HCT116 (cell line): ENCODE data around the gene CLEC20A. TPM values are rescaled to one million over a fixed set of nuclear protein-coding genes. Genes with fewer than 3 reads are reported as not detected.

Source experiments
- ATAC-seq: fragments of 200-7000 bp; cut with Tn5 transposase; 2 replicates; pipeline ENCODE4 v1.9.1; 2020; ENCODE audit warnings: mild to moderate bottlenecking, moderate library complexity
- BruUV-seq: library from RNA; stranded (reverse); fragments of 400-500 nt; replicated peaks from 2 replicates; lab custom pipeline; 2021; lab: Mats Ljungman, UMichigan
- CTCF ChIA-PET: fragments of 300-600 bp; sonication (Branson Sonifier 250); formaldehyde crosslinking; loops from one replicate; lab custom pipeline; 2021; ENCODE audit warnings: antibody characterized with exemption; lab: Charles Lee
- POLR2A ChIA-PET: fragments of 300-600, 350-600 bp; sonication (Branson Sonifier 250); formaldehyde crosslinking; loops from one replicate; lab custom pipeline; 2021; ENCODE audit warnings: antibody characterized with exemption; lab: Charles Lee
- RAD21 ChIA-PET, 2 experiments: fragments of 300-600 bp; sonication (Branson Sonifier 250); formaldehyde crosslinking; loops; one replicate each; lab custom pipeline; 2023; ENCODE audit warnings: low total read pairs in 2 of 2; ENCODE audit not compliant: uncharacterized antibody in 2 of 2, unreplicated experiment in 2 of 2, low non-redundant PET in 1 of 2; lab: Charles Lee
- DNase-seq: peaks from one replicate; pipeline ENCODE4 v3.0.0-alpha.2; 2010; ENCODE audit warnings: low read depth, low spot score
- H2AFZ ChIP-seq: fragments of 200-600 bp; shearing (Covaris generic), sonication (generic); 2 replicates; pipeline ENCODE4 v1.6.1; 2017; ENCODE audit warnings: low read depth, mixed run types, mixed read lengths, antibody characterized with exemption, low read length; ENCODE audit not compliant: poor library complexity, severe bottlenecking
- H3K27ac ChIP-seq: 2 replicates; pipeline ENCODE4 v1.5.1; 2012; ENCODE audit warnings: low read depth, low read length
- H3K27me3 ChIP-seq: fragments of 200-600 bp; sonication (generic); 2 replicates; pipeline ENCODE4 v1.6.1; 2016; ENCODE audit warnings: mixed run types, low read length, mixed read lengths; ENCODE audit not compliant: insufficient read depth
- H3K36me3 ChIP-seq, 2 experiments: fragments of 200-500 bp in 1 of 2; fragments of 200-600 bp in 1 of 2; sonication (Bioruptor generic) in 1 of 2; sonication (generic) in 1 of 2; 2 replicates each; pipeline versions ENCODE4 v1.5.1 to v1.6.1; 2014 to 2016; ENCODE audit warnings: low read length in 2 of 2, inconsistent platforms in 1 of 2, mixed read lengths in 1 of 2, mixed run types in 1 of 2; ENCODE audit not compliant: insufficient read depth in 2 of 2, control insufficient read depth in 1 of 2
- H3K4me1 ChIP-seq, 2 experiments: fragments of 200-600 bp in 1 of 2; sonication (generic) in 1 of 2; 2 replicates each; pipeline versions ENCODE4 v1.5.1 to v1.6.1; 2012 to 2017; ENCODE audit warnings: low read length in 2 of 2, inconsistent platforms in 1 of 2, mild to moderate bottlenecking in 1 of 2, mixed read lengths in 1 of 2, mixed run types in 1 of 2, moderate library complexity in 1 of 2; ENCODE audit not compliant: insufficient read depth in 2 of 2, control insufficient read depth in 1 of 2
- H3K4me2 ChIP-seq: fragments of 200-600 bp; sonication (generic); 2 replicates; pipeline ENCODE4 v1.6.1; 2017; ENCODE audit warnings: mixed run types, low read length, mixed read lengths
- H3K4me3 ChIP-seq, 2 experiments: fragments of 200-600 bp in 1 of 2; sonication (generic) in 1 of 2; replicated peaks in 1 of 2; 2 replicates each; pipeline ENCODE4 v1.5.1; 2011 to 2016; ENCODE audit warnings: low read length in 2 of 2, control low read depth in 1 of 2, low read depth in 1 of 2, mild to moderate bottlenecking in 1 of 2, mixed read lengths in 1 of 2, mixed run types in 1 of 2
- H3K79me2 ChIP-seq: fragments of 200-600 bp; sonication (generic); 2 replicates; pipeline ENCODE4 v1.6.1; 2017; ENCODE audit warnings: mild to moderate bottlenecking, mixed run types, low read length, moderate library complexity, mixed read lengths; ENCODE audit not compliant: insufficient read depth
- H3K9ac ChIP-seq: fragments of 200-600 bp; sonication (generic); 2 replicates; pipeline ENCODE4 v1.6.1; 2016; ENCODE audit warnings: low read length, mixed read lengths
- H3K9me2 ChIP-seq: fragments of 200-600 bp; sonication (generic), shearing (Covaris generic); 2 replicates; pipeline ENCODE4 v1.6.1; 2017; ENCODE audit warnings: mixed run types, mild to moderate bottlenecking, moderate library complexity; ENCODE audit not compliant: insufficient read depth
- H3K9me3 ChIP-seq, 2 experiments: fragments of 200-500 bp in 1 of 2; fragments of 200-600 bp in 1 of 2; sonication (Bioruptor generic) in 1 of 2; sonication (generic) in 1 of 2; 2 replicates each; pipeline ENCODE4 v1.6.1; 2014 to 2017; ENCODE audit warnings: low read length in 2 of 2, mixed read lengths in 2 of 2, inconsistent platforms in 1 of 2, low read depth in 1 of 2, mild to moderate bottlenecking in 1 of 2, mixed run types in 1 of 2, moderate library complexity in 1 of 2; ENCODE audit not compliant: control insufficient read depth in 1 of 2, insufficient read depth in 1 of 2
- H4K20me1 ChIP-seq: fragments of 200-600 bp; sonication (generic), shearing (Covaris generic); 2 replicates; pipeline ENCODE4 v1.6.1; 2017; ENCODE audit warnings: mixed run types, mild to moderate bottlenecking, moderate library complexity; ENCODE audit not compliant: insufficient read depth
- ATF3 ChIP-seq: IDR thresholded peaks from 2 replicates; pipeline ENCODE4 v1.6.1; 2012
- CEBPB ChIP-seq: IDR thresholded peaks from 2 replicates; pipeline ENCODE4 v1.6.1; 2012; ENCODE audit warnings: low read depth
- CTCF ChIP-seq, 3 experiments: fragments of 200-600 bp in 1 of 3; sonication (generic) in 1 of 3; IDR thresholded peaks in 2 of 3; conservative IDR thresholded peaks in 1 of 3; 2 replicates each; pipeline ENCODE4 v1.5.1; 2012 to 2017; ENCODE audit warnings: low read depth in 2 of 3, low read length in 2 of 3, antibody characterized with exemption in 1 of 3, borderline replicate concordance in 1 of 3, control low read depth in 1 of 3, mild to moderate bottlenecking in 1 of 3, mixed read lengths in 1 of 3, mixed run types in 1 of 3, moderate library complexity in 1 of 3; ENCODE audit not compliant: insufficient read depth in 1 of 3
- EZH2 ChIP-seq: fragments of 200-600 bp; sonication (generic); IDR thresholded peaks from 2 replicates; pipeline ENCODE4 v1.6.1; 2017; ENCODE audit warnings: antibody characterized with exemption, mixed run types
- FOSL1 ChIP-seq: IDR thresholded peaks from 2 replicates; pipeline ENCODE4 v1.6.1; 2012; ENCODE audit warnings: low read depth
- JUND ChIP-seq: IDR thresholded peaks from 2 replicates; pipeline ENCODE4 v1.6.1; 2012
- MAX ChIP-seq: IDR thresholded peaks from 2 replicates; pipeline ENCODE4 v1.6.1; 2012
- POLR2A ChIP-seq: IDR thresholded peaks from 2 replicates; pipeline ENCODE4 v1.7.0; 2011; ENCODE audit warnings: borderline replicate concordance; ENCODE audit not compliant: insufficient read depth, insufficient read length; ENCODE audit errors: extremely low read depth
- RAD21 ChIP-seq: IDR thresholded peaks from 2 replicates; pipeline ENCODE4 v1.6.1; 2012; ENCODE audit warnings: low read depth, mild to moderate bottlenecking
- SIN3A ChIP-seq: IDR thresholded peaks from 2 replicates; pipeline ENCODE4 v1.6.1; 2012; ENCODE audit warnings: low read depth
- SP1 ChIP-seq: IDR thresholded peaks from 2 replicates; pipeline ENCODE4 v1.6.1; 2012; ENCODE audit warnings: low read depth
- TCF7L2 ChIP-seq: IDR thresholded peaks from 2 replicates; pipeline ENCODE4 v1.7.0; 2011; ENCODE audit warnings: borderline replicate concordance, inconsistent platforms; ENCODE audit not compliant: insufficient read depth, insufficient read length; ENCODE audit errors: extremely low read depth
- ZFX ChIP-seq: fragments of 450-650 bp; IDR thresholded peaks from 2 replicates; pipeline ENCODE4 v1.6.1; 2017
- ZNF274 ChIP-seq: fragments of 200-500 bp; sonication (Bioruptor generic); IDR thresholded peaks from 2 replicates; pipeline ENCODE4 v1.6.1; 2014; ENCODE audit warnings: mild to moderate bottlenecking, low read depth, low read length, inconsistent platforms
- intact Hi-C: fragments of 100-400 bp; cut with micrococcal nuclease; formaldehyde crosslinking; loops from 2 replicates; pipeline ENCODE4 v1.10.0; 2022
- total RNA-seq: library from RNA; stranded (reverse); gene quantifications from one replicate; pipeline ENCODE4 v1.2.1, GENCODE V29; 2021; ENCODE audit not compliant: unreplicated experiment

The CLEC20A gene
- total RNA-seq, 1 experiment from 2014 or later, result not detected

GRCh38 chr1:178477841-178478240 lies 18.9 kb downstream of the CLEC20A start:
- ATAC-seq, result no peak
- RAD21 ChIA-PET, result no interaction called here
- Histone ChIP-seq H3K4me2 (no peak overlapping the region), H3K9me2 (no peaks in the 10 kb centered on the region), H3K9me3 (no peaks in the 10 kb centered on the region), H3K27me3 (no peaks in the 10 kb centered on the region), H3K27ac (no peak overlapping the region), H3K79me2 (no peaks in the 10 kb centered on the region), H3K36me3 (no peaks in the 10 kb centered on the region), H3K4me1 (no peaks in the 10 kb centered on the region), H4K20me1 (no peaks in the 10 kb centered on the region), H3K9ac (no peak overlapping the region), H3K4me3 (no peak overlapping the region), H2AFZ (no peak overlapping the region)
- POLR2A ChIA-PET, result no interaction called here
- TF ChIP-seq EZH2, result no peak
- TF ChIP-seq CEBPB, result no peak
- no peak for TF ChIP-seq TCF7L2
- TF ChIP-seq ATF3, result no peak
- no peak for TF ChIP-seq ZNF274
- TF ChIP-seq POLR2A, result no peak
- TF ChIP-seq FOSL1, result no peak
- TF ChIP-seq SP1, result no peak
- no peak for TF ChIP-seq MAX
- TF ChIP-seq CTCF (IDR thresholded peaks at IDR 0.05 in 2 of 3, conservative IDR thresholded peaks at IDR 0.05 in 1 of 3; ENCODE audit: borderline replicate concordance in 1 of 3, insufficient read depth in 1 of 3, low read depth in 2 of 3, low read length in 2 of 3), result no peak
- TF ChIP-seq JUND, result no peak
- no peak for TF ChIP-seq ZFX
- no peak for TF ChIP-seq RAD21
- TF ChIP-seq SIN3A, result no peak
- CTCF ChIA-PET, result no interaction called here
- intact Hi-C loops, result no loop called here
- DNase-seq, result no peak
- no TSS peak for BruUV-seq
